Measurements from ENCODE around the gene OR51B2.

The OR51B2 gene

DNA sequence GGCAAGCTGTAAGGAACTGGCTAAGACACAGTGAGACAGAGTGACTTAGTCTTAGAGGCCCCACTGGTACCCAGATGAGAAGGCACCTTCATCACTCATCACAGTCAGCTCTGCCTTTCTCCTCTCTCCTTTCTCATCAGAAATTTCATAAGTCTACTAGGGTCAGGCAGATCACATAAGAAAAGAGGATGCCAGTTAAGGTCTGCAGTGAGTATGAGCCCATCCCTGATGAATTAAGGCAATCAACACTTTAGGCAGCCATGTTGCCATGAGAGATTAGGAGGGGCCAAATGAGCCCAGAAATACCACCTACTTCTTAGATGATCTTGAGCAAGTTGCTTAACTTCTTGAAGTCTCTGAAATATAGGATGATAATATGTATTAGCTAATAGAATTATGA, 42.5 kb downstream of the OR51B2 start:
- DNase-seq = no peak

DNA sequence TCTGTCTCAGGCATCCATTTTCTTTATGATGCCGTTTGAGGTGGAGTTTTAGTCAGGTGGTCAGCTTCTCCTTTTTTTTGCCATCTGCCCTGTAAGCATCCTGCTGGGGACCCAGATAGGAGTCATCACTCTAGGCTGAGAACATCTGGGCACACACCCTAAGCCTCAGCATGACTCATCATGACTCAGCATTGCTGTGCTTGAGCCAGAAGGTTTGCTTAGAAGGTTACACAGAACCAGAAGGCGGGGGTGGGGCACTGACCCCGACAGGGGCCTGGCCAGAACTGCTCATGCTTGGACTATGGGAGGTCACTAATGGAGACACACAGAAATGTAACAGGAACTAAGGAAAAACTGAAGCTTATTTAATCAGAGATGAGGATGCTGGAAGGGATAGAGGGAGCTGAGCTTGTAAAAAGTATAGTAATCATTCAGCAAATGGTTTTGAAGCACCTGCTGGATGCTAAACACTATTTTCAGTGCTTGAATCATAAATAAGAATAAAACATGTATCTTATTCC, 43.5 kb downstream of the OR51B2 start:
- peak; percentile 86 for DNase-seq

DNA sequence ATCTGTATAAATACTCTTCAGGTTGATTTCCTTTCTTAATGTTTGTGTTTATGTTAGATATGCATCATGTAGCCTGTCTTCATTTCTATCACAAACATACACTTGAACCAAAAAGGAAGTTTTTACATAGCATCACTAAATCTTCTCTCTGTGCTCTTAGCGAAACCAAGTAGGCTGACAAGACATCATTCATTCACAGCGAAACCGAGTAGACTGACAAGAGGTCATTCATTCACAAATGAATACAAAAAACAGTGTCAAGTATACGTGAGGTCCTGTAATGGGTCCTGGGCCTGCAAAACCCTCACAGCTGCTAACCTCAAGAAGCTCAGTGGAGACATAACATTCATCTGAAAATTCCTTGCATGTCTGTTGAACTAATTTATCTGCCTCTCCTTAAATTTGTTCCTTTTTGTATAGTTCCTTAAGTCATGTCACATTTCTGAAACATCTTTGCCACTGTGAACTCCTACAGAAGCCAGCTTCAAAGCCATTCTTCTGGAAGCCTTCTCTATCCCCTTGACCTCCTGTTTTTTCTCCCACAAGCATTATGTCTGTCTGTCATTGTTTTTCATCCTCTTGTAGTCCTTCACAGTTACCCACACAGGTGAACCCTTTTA, 44.5 kb downstream of the OR51B2 start:
- DNase-seq = no peak

DNA sequence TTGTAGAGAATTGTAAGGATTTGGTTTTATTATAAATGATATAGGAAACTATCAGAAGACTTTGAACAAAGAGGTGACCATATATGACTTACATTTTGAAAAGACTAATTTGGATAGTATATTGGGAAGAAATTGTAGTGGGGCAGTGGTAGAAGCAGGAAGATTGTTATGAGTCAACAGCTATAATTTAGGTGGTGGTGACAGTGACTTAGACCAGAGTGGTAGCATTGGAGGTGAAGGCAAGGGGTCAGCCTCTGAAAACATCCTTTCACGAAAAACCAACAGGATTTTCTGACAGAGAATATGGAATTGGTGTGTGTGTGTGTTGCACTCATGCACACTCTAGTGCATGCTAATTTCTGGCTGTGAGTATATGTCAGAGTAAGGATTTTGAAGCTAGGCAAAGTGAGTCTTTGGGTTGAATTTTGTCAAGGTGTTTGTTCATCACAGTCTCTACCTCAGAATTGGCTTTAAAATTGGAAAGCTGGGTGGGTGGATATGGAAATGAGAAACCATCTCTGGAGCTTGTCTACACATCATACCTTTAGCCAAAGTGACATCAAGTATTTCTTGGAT, 46.2 kb downstream of the OR51B2 start:
- DNase-seq = no peak

DNA sequence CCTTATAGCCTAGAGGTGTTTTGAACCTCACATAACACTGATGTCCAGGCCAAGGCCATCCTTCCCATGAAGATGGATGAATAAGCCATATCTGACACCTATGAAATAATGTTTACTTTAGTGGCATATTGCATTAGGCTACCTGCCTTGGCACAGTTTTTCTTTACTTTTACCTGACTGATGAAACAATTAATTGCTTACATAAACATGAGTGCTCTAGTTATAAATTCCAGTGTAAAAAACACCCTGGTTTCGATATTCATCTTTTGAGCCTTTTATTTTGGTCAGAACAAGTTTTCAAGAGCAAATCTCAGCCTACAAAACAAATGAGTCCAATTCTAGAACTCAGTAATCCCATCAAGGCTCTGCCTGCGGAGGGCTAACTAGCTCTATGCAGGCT, 47.4 kb downstream of the OR51B2 start:
- DNase-seq = no peak

DNA sequence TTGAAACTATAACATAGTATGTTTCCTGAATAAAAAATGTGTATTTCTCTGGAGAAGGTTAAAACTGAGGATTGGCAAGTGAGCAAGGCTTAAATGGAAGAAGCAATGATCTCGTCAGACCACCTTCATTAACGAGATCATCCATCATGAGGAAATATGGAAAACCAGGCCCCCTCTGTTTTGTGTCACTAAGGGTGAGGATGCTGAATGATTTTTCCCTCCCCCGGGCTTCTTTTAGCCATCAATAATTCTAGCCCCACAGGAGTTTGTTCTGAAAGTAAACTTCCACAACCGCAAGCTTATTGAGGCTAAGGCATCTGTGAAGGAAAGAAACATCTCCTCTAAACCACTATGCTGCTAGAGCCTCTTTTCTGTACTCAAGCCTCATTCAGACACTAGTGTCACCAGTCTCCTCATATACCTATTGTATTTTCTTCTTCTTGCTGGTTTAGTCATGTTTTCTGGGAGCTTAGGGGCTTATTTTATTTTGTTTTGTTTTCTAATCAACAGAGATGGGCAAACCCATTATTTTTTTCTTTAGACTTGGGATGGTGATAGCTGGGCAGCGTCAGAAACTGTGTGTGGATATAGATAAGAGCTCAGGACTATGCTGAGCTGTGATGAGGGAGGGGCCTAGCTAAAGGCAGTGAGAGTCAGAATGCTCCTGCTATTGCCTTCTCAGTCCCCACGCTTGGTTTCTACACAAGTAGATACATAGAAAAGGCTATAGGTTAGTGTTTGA, 48.6 kb downstream of the OR51B2 start:
- DNase-seq = no peak

DNA sequence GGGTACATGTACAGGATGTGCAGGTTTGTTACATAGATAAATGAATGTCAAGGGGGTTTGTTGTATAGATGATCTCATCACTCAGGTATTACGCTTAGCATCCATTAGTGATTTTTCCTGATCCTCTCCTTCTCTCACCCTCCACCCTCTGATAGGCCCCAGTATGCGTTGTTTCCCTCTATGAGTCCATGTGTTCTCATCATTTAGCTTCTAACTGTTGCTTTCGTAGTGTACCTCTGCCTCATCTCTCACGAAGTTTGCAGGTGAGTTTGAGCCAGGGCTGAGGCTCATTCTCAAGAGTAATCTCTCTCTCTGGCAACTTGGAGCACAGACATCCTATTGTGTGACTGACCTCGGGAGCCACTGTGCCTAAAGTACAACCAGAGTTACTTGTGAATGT, 49.7 kb downstream of the OR51B2 start:
- DNase-seq = no peak
